HCT116 (cell line): ENCODE results near the gene LRRC3C. TPM values are rescaled to one million over a fixed set of nuclear protein-coding genes. Genes with fewer than 3 reads are reported as not detected.

Source experiments
- ATAC-seq: fragments of 200-7000 bp; cut with Tn5 transposase; 2 replicates; pipeline ENCODE4 v1.9.1; 2020; ENCODE audit warnings: mild to moderate bottlenecking, moderate library complexity
- BruUV-seq: library from RNA; stranded (reverse); fragments of 400-500 nt; replicated peaks from 2 replicates; lab custom pipeline; 2021; lab: Mats Ljungman, UMichigan
- CTCF ChIA-PET: fragments of 300-600 bp; sonication (Branson Sonifier 250); formaldehyde crosslinking; loops from one replicate; lab custom pipeline; 2021; ENCODE audit warnings: antibody characterized with exemption; lab: Charles Lee
- POLR2A ChIA-PET: fragments of 300-600, 350-600 bp; sonication (Branson Sonifier 250); formaldehyde crosslinking; loops from one replicate; lab custom pipeline; 2021; ENCODE audit warnings: antibody characterized with exemption; lab: Charles Lee
- RAD21 ChIA-PET, 2 experiments: fragments of 300-600 bp; sonication (Branson Sonifier 250); formaldehyde crosslinking; loops; one replicate each; lab custom pipeline; 2023; ENCODE audit warnings: low total read pairs in 2 of 2; ENCODE audit not compliant: uncharacterized antibody in 2 of 2, unreplicated experiment in 2 of 2, low non-redundant PET in 1 of 2; lab: Charles Lee
- DNase-seq: peaks from one replicate; pipeline ENCODE4 v3.0.0-alpha.2; 2010; ENCODE audit warnings: low read depth, low spot score
- H2AFZ ChIP-seq: fragments of 200-600 bp; shearing (Covaris generic), sonication (generic); 2 replicates; pipeline ENCODE4 v1.6.1; 2017; ENCODE audit warnings: low read depth, mixed run types, mixed read lengths, antibody characterized with exemption, low read length; ENCODE audit not compliant: poor library complexity, severe bottlenecking
- H3K27ac ChIP-seq: 2 replicates; pipeline ENCODE4 v1.5.1; 2012; ENCODE audit warnings: low read depth, low read length
- H3K27me3 ChIP-seq: fragments of 200-600 bp; sonication (generic); 2 replicates; pipeline ENCODE4 v1.6.1; 2016; ENCODE audit warnings: mixed run types, low read length, mixed read lengths; ENCODE audit not compliant: insufficient read depth
- H3K36me3 ChIP-seq, 2 experiments: fragments of 200-500 bp in 1 of 2; fragments of 200-600 bp in 1 of 2; sonication (Bioruptor generic) in 1 of 2; sonication (generic) in 1 of 2; 2 replicates each; pipeline versions ENCODE4 v1.5.1 to v1.6.1; 2014 to 2016; ENCODE audit warnings: low read length in 2 of 2, inconsistent platforms in 1 of 2, mixed read lengths in 1 of 2, mixed run types in 1 of 2; ENCODE audit not compliant: insufficient read depth in 2 of 2, control insufficient read depth in 1 of 2
- H3K4me1 ChIP-seq, 2 experiments: fragments of 200-600 bp in 1 of 2; sonication (generic) in 1 of 2; 2 replicates each; pipeline versions ENCODE4 v1.5.1 to v1.6.1; 2012 to 2017; ENCODE audit warnings: low read length in 2 of 2, inconsistent platforms in 1 of 2, mild to moderate bottlenecking in 1 of 2, mixed read lengths in 1 of 2, mixed run types in 1 of 2, moderate library complexity in 1 of 2; ENCODE audit not compliant: insufficient read depth in 2 of 2, control insufficient read depth in 1 of 2
- H3K4me2 ChIP-seq: fragments of 200-600 bp; sonication (generic); 2 replicates; pipeline ENCODE4 v1.6.1; 2017; ENCODE audit warnings: mixed run types, low read length, mixed read lengths
- H3K4me3 ChIP-seq, 2 experiments: fragments of 200-600 bp in 1 of 2; sonication (generic) in 1 of 2; replicated peaks in 1 of 2; 2 replicates each; pipeline ENCODE4 v1.5.1; 2011 to 2016; ENCODE audit warnings: low read length in 2 of 2, control low read depth in 1 of 2, low read depth in 1 of 2, mild to moderate bottlenecking in 1 of 2, mixed read lengths in 1 of 2, mixed run types in 1 of 2
- H3K79me2 ChIP-seq: fragments of 200-600 bp; sonication (generic); 2 replicates; pipeline ENCODE4 v1.6.1; 2017; ENCODE audit warnings: mild to moderate bottlenecking, mixed run types, low read length, moderate library complexity, mixed read lengths; ENCODE audit not compliant: insufficient read depth
- H3K9ac ChIP-seq: fragments of 200-600 bp; sonication (generic); 2 replicates; pipeline ENCODE4 v1.6.1; 2016; ENCODE audit warnings: low read length, mixed read lengths
- H3K9me2 ChIP-seq: fragments of 200-600 bp; sonication (generic), shearing (Covaris generic); 2 replicates; pipeline ENCODE4 v1.6.1; 2017; ENCODE audit warnings: mixed run types, mild to moderate bottlenecking, moderate library complexity; ENCODE audit not compliant: insufficient read depth
- H3K9me3 ChIP-seq, 2 experiments: fragments of 200-500 bp in 1 of 2; fragments of 200-600 bp in 1 of 2; sonication (Bioruptor generic) in 1 of 2; sonication (generic) in 1 of 2; 2 replicates each; pipeline ENCODE4 v1.6.1; 2014 to 2017; ENCODE audit warnings: low read length in 2 of 2, mixed read lengths in 2 of 2, inconsistent platforms in 1 of 2, low read depth in 1 of 2, mild to moderate bottlenecking in 1 of 2, mixed run types in 1 of 2, moderate library complexity in 1 of 2; ENCODE audit not compliant: control insufficient read depth in 1 of 2, insufficient read depth in 1 of 2
- H4K20me1 ChIP-seq: fragments of 200-600 bp; sonication (generic), shearing (Covaris generic); 2 replicates; pipeline ENCODE4 v1.6.1; 2017; ENCODE audit warnings: mixed run types, mild to moderate bottlenecking, moderate library complexity; ENCODE audit not compliant: insufficient read depth
- CBX3 ChIP-seq: IDR thresholded peaks from 2 replicates; pipeline ENCODE4 v1.6.1; 2012; ENCODE audit warnings: low read depth
- ELF1 ChIP-seq: IDR thresholded peaks from 2 replicates; pipeline ENCODE4 v1.6.1; 2012; ENCODE audit warnings: low read depth, borderline replicate concordance
- EZH2 ChIP-seq: fragments of 200-600 bp; sonication (generic); IDR thresholded peaks from 2 replicates; pipeline ENCODE4 v1.6.1; 2017; ENCODE audit warnings: antibody characterized with exemption, mixed run types
- FOSL1 ChIP-seq: IDR thresholded peaks from 2 replicates; pipeline ENCODE4 v1.6.1; 2012; ENCODE audit warnings: low read depth
- JUND ChIP-seq: IDR thresholded peaks from 2 replicates; pipeline ENCODE4 v1.6.1; 2012
- POLR2AphosphoS5 ChIP-seq: IDR thresholded peaks from 2 replicates; pipeline ENCODE4 v1.6.1; 2011; ENCODE audit warnings: mild to moderate bottlenecking, low read depth, low read length, moderate library complexity
- RAD21 ChIP-seq: IDR thresholded peaks from 2 replicates; pipeline ENCODE4 v1.6.1; 2012; ENCODE audit warnings: low read depth, mild to moderate bottlenecking
- REST ChIP-seq: IDR thresholded peaks from 2 replicates; pipeline ENCODE4 v1.6.1; 2012; ENCODE audit warnings: low read depth
- TCF7L2 ChIP-seq: IDR thresholded peaks from 2 replicates; pipeline ENCODE4 v1.7.0; 2011; ENCODE audit warnings: borderline replicate concordance, inconsistent platforms; ENCODE audit not compliant: insufficient read depth, insufficient read length; ENCODE audit errors: extremely low read depth
- intact Hi-C: fragments of 100-400 bp; cut with micrococcal nuclease; formaldehyde crosslinking; loops from 2 replicates; pipeline ENCODE4 v1.10.0; 2022
- total RNA-seq: library from RNA; stranded (reverse); gene quantifications from one replicate; pipeline ENCODE4 v1.2.1, GENCODE V29; 2021; ENCODE audit not compliant: unreplicated experiment
- TF ChIP-seq, protein P1 (sequence below), 3 experiments: fragments of 200-600 bp in 1 of 3; sonication (generic) in 1 of 3; IDR thresholded peaks in 2 of 3; conservative IDR thresholded peaks in 1 of 3; 2 replicates each; pipeline ENCODE4 v1.5.1; 2012 to 2017; ENCODE audit warnings: low read depth in 2 of 3, low read length in 2 of 3, antibody characterized with exemption in 1 of 3, borderline replicate concordance in 1 of 3, control low read depth in 1 of 3, mild to moderate bottlenecking in 1 of 3, mixed read lengths in 1 of 3, mixed run types in 1 of 3, moderate library complexity in 1 of 3; ENCODE audit not compliant: insufficient read depth in 1 of 3
- TF ChIP-seq, protein P2 (sequence below): IDR thresholded peaks from 2 replicates; pipeline ENCODE4 v1.6.1; 2011; ENCODE audit warnings: mild to moderate bottlenecking, low read length, moderate library complexity; ENCODE audit not compliant: insufficient replicate concordance; ENCODE audit errors: extremely low read depth

LRRC3C gene
- total RNA-seq, 1 experiment from 2014 or later = not detected

GRCh38 chr17:39916918-39917317 is 10.6 kb upstream of the LRRC3C start:
- Histone ChIP-seq H3K9ac (no peak overlapping the region), H2AFZ (no peak overlapping the region), H3K27ac (no peak overlapping the region), H3K27me3 (no peaks in the 10 kb centered on the region), H3K36me3 (peaks cover 5 to 14% of the 10 kb centered on the region in 2 experiments; a peak in 2 of 4 replicates), H4K20me1 (no peaks in the 10 kb centered on the region)
- peak; percentile 52 for ATAC-seq
- ChIA-PET RAD21 (no interaction called here), CTCF (no interaction called here)
- no peak for DNase-seq
- TF ChIP-seq, protein P1, sequence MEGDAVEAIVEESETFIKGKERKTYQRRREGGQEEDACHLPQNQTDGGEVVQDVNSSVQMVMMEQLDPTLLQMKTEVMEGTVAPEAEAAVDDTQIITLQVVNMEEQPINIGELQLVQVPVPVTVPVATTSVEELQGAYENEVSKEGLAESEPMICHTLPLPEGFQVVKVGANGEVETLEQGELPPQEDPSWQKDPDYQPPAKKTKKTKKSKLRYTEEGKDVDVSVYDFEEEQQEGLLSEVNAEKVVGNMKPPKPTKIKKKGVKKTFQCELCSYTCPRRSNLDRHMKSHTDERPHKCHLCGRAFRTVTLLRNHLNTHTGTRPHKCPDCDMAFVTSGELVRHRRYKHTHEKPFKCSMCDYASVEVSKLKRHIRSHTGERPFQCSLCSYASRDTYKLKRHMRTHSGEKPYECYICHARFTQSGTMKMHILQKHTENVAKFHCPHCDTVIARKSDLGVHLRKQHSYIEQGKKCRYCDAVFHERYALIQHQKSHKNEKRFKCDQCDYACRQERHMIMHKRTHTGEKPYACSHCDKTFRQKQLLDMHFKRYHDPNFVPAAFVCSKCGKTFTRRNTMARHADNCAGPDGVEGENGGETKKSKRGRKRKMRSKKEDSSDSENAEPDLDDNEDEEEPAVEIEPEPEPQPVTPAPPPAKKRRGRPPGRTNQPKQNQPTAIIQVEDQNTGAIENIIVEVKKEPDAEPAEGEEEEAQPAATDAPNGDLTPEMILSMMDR (IDR thresholded peaks at IDR 0.05 in 2 of 3, conservative IDR thresholded peaks at IDR 0.05 in 1 of 3; ENCODE audit: borderline replicate concordance in 1 of 3, insufficient read depth in 1 of 3, low read depth in 2 of 3, low read length in 2 of 3) = peak in 2 of 3 experiments; percentile 27 to 30; a peak in 4 of 6 replicates
- TF ChIP-seq CBX3 (no peak), ELF1 (no peak), RAD21 (no peak; the same call in none of the 2 replicates)
- TF ChIP-seq, all 23 proteins: peak for 1
- H3K4me3 ChIP-seq = no peak overlapping the region
- intact Hi-C loops = loop anchor here (1.0 kb wide), 1 partner anchor 63 kb away; the partner anchor contains the start of gene PSMD3
- no peaks in the 10 kb centered on the region for H3K4me1 ChIP-seq
- no TSS peak for BruUV-seq
- H3K4me2 ChIP-seq = no peak overlapping the region
- H3K9me2 ChIP-seq = no peaks in the 10 kb centered on the region
- H3K9me3 ChIP-seq = no peaks in the 10 kb centered on the region
- POLR2A ChIA-PET = no interaction called here
- H3K79me2 ChIP-seq = no peaks in the 10 kb centered on the region

- ChIA-PET RAD21 (no interaction called here), CTCF (no interaction called here), POLR2A (no interaction called here)
- Histone ChIP-seq H3K9ac (no peak overlapping the region), H3K4me1 (no peaks in the 10 kb centered on the region), H4K20me1 (no peaks in the 10 kb centered on the region), H3K27me3 (no peaks in the 10 kb centered on the region), H3K4me2 (no peak overlapping the region), H2AFZ (no peak overlapping the region), H3K79me2 (no peaks in the 10 kb centered on the region), H3K4me3 (no peak overlapping the region), H3K27ac (no peak overlapping the region), H3K9me2 (no peaks in the 10 kb centered on the region), H3K36me3 (peaks cover 5 to 31% of the 10 kb centered on the region in 2 experiments; a peak in 2 of 4 replicates), H3K9me3 (no peaks in the 10 kb centered on the region)
- DNase-seq (no peak), ATAC-seq (no peak)
- intact Hi-C loops = no loop called here
- BruUV-seq = no TSS peak
- TF ChIP-seq REST = no peak
- no peak for TF ChIP-seq EZH2
- no peak for TF ChIP-seq TCF7L2
- no peak for TF ChIP-seq CBX3
- TF ChIP-seq POLR2AphosphoS5 = no peak
- TF ChIP-seq JUND = no peak
- TF ChIP-seq, protein P2, sequence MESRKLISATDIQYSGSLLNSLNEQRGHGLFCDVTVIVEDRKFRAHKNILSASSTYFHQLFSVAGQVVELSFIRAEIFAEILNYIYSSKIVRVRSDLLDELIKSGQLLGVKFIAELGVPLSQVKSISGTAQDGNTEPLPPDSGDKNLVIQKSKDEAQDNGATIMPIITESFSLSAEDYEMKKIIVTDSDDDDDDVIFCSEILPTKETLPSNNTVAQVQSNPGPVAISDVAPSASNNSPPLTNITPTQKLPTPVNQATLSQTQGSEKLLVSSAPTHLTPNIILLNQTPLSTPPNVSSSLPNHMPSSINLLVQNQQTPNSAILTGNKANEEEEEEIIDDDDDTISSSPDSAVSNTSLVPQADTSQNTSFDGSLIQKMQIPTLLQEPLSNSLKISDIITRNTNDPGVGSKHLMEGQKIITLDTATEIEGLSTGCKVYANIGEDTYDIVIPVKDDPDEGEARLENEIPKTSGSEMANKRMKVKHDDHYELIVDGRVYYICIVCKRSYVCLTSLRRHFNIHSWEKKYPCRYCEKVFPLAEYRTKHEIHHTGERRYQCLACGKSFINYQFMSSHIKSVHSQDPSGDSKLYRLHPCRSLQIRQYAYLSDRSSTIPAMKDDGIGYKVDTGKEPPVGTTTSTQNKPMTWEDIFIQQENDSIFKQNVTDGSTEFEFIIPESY = no peak
- TF ChIP-seq FOSL1 = no peak
Measured at GRCh38 chr17:39919087-39919683, 8.3 kb upstream of the LRRC3C start.
